Superior temporal gyrus (tissue), 1 donor: ENCODE measurements around the gene NRXN3.

Experiments used
- DNase-seq: peaks from one replicate; pipeline ENCODE4 v3.0.0-alpha.2; 2016; ENCODE audit errors: extremely low spot score

The NRXN3 gene

DNA sequence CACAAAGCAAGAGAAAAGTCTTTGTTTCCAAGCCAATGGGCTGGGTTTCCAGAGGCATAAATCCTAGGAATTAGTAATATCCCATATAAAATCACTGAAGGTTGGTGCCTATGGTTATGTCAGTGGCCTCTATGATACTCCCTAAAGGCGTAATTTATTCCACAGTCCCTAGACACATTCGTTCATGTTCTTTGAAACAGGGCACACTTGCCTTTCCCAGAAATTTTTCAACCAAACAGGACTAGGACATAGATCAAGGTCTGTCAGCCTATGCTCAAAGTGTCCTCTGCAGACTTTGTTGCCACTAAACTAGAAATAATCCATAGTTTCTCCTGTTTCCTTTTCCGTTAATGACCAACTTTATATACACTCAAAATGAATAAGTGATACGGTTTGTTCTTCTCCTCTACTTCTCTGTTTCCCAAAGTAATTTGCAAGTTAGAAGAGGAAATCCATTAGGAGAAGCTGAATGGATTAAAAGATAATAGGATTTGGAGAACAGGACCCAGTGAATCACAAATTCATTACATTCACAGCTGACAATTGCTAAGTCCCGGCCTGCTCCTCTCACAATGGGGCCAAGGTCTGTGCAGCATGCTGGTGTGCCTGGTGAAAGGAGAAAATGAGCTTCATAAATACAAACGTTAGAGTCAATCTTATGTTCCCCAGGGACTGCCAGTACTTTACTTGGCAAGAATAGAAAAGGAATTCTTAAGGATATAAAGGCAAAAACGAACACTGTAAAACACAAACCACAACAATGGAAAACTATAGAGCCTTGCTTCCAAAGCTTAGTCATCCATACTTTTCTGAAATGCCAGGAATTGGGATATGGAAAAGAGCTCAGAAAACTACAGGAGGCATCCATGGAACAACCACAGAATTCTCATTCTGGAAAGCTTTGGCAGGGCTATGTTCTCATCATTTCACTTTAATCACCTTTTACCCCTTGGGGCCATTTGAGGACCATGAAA, 966.2 kb downstream of the NRXN3 start:
- peak; percentile 36 for DNase-seq

DNA sequence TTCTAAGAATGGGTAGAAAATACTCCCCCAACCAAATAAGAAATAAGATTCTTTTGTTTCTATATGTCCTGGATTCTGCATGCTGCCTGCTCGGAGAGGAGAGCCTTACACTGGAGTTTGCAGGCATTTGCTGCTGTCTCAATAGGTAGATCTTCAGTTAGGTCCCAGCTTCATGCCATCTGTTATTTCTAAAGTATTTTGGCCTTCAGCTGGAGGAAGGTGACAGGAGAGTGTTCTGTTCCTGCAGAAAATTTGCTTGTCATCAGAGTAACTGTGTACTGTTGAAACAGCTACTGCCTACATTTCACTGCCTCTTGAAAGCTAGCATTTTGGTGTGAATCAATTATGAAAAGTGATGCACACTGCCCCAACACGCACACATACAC, 966.9 kb downstream of the NRXN3 start:
- DNase-seq, result peak; percentile 39

DNA sequence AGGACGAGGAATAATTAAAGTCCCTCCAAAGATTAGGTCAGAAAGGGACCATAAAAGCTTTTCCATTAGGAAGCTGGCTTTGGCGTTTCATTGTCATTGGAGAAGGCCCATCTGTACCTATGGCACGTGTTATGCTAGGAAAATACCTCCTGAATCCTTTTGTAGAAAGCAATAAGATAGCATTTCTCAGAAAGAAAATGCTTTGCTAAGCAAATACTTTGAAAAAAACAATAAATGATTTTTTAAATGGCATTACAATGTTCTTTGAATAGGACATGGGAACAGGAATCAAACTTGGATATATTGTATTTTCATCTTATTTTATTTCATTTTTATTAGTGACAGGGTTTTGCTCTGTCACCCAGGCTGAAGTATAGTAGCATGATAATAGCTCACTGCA, 967.7 kb downstream of the NRXN3 start:
- no peak for DNase-seq

DNA sequence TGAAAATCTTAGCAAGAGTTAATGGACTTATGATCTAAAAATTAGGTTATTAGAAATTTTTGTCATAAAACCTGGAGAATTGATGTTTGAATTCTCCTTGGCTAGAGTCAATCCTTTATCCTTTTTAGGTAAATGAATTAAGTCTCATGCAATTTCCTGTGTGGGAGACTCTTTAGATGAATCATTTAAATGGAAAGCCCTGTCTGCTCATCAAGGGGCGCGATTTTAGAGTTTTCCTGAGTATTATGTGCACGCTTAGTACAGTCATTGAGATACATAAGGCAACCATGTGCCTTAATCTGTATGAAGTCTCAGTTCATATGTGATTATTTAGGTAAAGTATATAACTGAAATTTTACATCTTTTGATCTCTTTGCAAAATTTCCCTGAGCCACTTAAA, 974.7 kb downstream of the NRXN3 start:
- no peak for DNase-seq

DNA sequence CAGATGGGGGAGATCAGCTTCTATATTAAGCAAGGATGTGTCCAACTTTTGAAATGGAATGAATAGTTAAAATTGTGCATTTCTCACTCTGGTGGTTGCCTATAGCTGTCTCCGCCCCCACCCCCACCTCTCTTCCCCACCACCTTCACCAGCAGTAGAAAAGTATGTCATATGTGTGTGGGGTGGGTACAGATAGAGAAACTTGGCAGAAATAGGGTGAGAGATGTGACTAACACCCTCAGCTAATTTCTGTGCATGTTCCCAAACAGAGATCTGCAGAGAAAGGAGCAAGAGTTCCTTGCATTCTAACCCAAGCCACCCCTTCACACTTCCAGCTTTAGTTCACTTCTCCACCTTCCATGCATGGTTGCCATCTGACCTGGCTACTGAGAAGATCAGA, 980.1 kb downstream of the NRXN3 start:
- DNase-seq, result no peak

DNA sequence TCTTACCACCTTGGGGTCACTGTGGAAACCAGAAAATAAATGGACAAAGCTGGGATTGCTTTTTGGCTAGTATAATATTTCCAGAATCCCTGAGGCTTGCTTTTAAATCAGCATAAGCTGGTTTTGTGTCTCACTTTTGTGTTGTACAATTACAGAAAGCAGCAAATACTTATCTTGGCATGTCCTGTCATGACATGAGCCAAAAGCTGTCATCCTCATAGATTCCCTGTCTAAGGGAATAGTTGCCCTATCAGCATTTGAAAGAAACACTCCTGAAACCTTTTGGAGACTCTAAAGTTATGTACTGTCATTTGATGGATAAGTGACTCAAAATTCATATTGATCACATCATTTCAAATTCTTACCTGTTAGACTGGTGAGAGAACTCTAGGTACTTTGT, 987.2 kb downstream of the NRXN3 start:
- no peak for DNase-seq

DNA sequence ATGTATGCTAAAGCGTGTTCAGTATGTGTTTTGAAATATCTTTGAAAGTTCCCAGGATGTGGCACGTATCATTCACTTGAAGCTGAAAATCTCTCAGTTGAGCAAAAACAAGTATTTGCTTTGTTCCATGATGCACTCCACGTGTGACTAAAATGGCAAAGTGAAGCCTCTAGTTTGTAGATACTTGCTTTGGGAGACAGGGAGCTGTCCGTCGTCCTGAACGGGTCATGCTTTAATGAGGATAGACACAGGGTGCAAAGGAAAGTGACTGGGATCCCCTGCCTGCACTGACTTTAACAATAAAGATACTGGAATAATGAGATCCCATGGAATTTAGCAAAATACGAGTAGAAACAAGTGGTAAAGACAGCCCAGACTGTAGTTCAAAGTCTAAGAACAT, 991.4 kb downstream of the NRXN3 start:
- no peak for DNase-seq

DNA sequence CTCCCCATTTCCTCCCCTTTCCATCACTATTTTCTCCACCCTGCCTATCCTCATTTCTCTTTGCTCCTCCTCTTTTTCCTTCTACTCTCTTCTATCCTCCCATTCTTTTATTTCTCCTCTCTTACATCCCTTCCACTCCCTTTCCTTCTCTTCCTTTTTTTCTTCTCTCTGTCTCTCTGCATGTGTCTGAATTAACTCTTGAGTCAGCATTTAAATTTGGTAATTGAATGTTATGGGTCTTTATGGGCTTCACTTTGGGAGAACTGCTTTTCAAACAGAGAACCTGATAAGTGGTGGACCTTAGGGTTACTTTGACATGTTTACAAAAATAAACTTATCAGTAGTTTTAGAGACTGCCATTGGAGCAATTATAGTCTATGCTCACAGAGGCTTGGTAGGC, 992.7 kb downstream of the NRXN3 start:
- no peak for DNase-seq

DNA sequence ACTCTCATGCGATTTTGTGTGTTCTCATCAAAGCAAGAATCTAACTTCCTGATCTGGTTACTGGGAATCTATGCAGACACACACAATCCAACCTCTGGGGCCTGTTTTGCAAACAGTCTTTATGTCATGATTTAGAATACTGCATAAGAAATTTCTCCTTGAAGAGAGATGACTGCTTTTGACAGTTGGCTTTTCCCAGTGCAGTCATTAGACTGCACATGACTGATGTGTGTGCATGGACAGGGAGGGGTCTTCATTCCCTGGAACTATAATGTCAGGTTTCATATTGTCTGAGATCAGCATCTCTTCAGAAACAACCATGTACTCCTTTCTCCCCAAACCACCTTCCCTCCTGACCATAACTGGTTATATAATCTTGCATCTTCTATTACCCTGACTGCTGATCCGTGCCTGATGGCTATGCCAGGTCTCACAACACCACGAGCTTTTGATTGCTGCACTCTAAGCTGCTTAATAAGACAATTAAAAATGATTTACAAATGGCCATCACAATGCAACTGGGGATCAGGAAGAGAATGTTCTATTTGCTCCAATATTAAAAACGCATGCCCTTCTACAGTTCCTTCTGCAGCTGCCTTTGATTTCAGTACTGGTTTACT, 995.4 kb downstream of the NRXN3 start:
- no peak for DNase-seq

DNA sequence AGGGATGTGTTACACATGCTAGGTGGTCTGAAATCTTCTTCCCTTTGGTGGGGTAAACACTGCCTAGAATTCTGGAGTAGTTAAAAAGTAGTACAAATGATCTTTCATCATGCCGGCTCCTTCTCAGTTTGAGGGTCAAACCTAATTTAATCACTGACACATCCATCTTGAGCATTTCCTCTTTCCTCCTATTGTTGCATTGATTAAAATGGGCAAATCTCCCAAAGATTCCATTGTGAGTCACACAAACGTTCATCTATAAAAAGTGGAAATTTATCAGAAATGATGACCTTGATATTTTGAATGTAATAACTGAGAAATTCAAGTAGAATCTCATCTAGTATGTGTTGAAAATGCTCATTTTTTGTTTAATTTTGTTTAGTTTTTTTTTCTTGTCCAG, 996.0 kb downstream of the NRXN3 start:
- DNase-seq, result no peak

DNA sequence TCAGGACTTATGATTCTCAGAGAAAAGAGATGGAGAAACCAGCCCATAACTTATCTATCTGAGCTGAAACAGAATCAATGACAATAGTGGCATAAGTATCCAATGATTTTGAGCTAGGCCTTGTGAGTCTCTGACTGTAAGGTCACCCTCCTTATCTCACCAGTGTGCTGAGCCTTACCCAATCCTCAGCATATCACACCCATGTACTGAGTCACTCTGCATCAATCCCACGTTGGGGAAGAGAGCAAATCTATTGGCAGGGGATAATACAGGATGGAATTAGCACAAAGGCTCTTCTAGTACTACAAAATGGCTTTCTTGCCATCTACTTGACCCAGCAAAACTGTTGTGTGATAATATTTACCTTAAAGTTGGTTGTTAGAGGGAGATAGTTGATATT, 997.8 kb downstream of the NRXN3 start:
- no peak for DNase-seq

DNA sequence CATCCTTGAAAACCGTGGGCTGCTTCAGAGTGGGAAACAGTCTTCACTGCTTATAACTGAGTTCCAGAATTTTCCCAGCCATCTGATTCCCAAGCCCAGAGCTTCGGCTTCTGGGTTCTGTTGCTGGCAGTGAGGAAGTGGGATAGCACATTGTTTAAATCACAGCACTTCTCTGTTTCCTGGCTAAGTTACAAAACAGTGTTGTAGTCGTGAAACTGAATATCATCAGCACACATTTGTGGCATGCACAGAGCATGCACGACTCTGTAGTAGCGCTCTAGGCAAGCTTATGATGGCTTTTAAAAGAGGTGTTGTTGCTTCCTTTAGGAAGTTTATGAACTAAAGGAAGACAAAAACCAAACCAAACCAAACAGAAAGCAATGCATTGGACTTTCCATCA, 1005.5 kb downstream of the NRXN3 start:
- DNase-seq, result peak; percentile 61

DNA sequence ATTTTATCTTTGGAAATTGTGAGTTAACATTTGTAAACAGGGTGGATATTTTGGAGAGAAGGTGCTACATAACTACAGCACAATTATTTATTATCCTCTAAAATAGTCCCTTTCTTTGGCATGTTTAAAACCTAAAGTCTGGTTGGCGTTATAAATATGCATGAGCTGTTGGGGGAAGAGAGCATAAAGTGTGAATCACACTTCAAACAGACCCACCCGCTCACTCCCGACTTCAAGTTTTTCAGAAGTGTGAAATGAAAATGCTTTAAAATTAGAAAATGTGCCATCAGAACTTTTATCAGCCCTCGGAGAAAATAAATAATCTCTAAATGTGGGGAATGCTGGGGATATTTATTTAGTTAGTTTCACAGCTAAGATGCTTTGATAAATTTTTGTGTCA, 1006.9 kb downstream of the NRXN3 start:
- peak; percentile 33 for DNase-seq

DNA sequence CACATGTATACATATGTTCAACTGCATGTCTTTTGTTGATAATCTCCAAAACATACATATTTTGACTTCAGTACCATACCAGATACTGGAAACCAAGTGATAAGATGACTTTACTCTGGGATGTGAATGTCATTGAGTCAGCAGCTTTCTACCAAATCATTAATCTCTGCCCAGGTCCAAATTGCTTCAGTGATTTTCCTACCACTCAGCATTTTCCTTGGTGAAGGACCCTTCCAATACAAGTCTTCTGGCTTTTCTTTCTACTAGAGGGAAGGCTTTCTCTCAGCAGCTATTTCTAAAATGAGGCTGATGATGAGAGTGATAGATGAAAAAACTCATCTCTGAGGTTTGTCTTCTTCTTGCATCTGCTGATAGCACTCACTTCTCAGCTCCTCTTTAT, 1008.5 kb downstream of the NRXN3 start:
- no peak for DNase-seq

DNA sequence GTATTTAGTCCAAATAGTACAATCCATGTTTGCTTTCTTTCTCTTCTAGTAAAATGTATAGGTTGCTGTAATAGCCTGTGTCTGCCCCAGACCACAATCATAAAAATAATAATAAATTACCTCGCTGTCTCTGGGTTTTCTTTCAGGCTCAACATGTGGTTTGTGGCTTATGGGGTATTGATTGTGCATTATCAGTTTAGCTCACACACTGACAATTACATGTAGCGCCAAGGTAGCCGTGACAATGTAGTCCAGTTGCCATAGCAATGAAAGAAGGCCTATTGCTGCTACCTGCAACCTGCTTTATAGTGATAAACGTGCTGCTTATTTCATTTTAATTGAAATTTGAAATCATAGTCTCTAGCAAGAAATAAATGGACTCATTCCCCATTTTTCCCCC, 1009.8 kb downstream of the NRXN3 start:
- no peak for DNase-seq

DNA sequence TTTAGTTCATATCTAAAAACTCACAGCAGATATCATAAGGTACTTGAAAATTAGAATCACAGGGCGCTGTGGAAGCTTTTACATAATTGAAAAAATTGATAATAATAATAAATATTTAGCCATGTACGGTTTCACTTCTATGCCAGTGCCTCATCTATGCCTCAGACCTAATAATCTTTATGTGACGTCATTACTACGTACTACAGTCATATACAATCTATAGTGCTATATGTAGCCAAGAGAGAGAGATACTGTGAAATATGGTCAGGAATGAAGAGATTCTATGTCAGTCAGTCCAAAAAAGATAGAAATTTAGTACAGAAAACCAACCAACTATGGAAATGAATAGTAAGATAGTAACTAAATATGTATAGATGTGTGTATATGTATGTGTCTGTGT, 1010.5 kb downstream of the NRXN3 start:
- no peak for DNase-seq

DNA sequence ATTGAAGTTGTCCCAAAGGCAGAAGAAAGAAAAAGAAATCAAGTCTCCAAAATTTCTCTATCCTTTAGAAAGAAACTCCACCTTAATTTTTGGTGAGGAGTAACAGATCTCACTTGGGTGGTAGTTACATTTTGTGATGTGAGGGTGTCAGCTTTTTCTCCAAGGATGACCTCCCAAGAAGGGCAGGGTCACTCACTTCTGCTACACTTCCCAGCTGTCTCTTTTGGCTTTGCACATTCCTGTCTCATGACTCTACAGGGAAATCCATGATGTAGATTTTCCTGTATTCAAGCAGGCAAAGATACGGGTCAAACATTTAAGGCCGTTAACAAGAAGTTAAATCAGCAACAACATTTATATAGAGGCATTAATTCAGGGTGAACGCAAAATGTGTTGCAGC, 1016.4 kb downstream of the NRXN3 start:
- DNase-seq, result no peak

DNA sequence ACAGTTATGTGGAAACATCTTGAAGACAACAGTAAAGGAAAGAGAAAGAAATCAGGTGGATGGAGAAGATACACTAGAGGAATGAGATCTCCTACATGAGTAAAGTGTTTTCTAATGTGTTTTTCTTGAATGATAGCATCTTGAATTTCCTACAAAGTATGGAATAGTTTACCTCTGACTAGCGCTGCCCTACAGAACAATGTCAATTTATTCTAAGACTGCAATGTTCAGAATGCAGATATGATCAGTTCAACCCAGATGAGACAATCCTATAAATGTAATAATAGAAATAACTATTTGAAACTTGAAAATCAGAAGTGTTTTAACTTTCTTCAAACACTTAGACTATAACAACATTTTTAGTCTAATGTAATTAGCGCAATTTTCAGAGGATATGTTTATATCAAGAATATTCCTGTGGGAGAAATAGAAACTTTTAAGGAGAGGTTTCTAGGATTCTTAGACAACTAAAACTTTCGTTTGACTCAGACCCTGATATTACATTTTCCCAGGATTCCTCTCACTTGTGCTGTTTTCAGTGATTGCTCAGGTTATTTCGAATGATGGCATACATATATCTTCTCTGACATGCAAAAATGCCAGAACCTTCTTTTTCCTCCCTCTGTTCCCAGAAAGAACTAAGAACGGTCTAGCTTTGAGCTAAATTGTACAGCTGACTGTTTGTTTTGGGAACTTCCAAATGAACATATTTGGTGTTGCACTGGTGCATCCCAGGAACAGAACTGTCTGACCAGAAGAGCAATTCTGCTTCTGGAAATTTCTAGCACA, 1023.7 kb downstream of the NRXN3 start:
- DNase-seq, result no peak

DNA sequence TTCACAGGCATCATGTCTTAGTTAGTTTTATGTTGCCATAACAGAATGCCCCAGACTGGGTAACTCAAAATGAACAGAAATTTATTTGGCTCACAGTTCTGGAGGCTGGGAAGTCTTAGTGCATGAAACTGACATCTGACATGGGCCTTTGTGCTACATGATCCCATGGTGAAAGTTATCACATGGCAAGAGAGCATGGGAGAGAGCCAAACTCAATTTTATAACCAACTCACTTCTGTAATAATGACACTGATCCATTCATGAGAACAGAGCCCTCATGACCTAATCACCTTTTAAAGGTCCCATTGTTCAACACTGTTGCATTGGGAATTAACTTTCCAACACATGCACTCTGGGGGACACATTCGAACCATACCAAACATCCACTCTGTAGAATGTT, 1026.0 kb downstream of the NRXN3 start:
- no peak for DNase-seq

DNA sequence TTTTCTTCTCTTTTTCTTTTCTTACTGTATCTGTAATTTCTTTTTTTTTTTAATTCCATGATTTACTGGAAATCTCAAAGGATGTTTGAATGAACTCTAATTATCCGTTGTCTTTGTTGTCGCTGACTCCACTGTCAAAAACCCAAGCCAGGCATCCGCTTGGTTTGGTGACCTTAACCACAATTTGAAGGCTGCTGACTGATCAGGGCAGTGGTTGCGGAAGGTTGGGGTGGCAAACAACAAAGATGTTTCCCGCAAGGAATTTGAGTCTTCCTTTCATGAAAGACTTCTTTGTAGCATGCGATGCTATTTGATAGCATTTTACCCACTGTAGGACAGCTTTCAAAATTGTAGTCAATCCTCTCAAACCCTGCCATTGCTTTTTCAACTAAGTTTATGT, 1027.3 kb downstream of the NRXN3 start:
- DNase-seq, result no peak

DNA sequence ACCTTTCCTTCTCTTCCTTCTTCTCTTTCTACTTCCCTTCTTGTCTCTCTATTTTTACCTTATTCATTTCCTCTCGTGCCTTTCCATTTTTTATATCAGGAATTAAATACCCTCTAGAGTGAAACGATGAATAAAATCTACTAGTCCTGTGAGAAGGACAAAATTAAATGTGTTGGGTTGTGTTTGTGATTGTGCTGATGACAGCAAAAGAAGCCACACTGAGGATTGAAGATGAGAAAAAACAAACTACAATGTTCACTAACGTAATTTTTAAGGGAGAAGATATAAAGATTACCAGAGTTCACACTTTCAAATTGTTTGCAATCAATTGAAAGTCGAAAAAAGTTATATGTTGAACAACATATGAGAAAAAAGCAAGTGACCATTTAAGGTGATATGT, 1029.0 kb downstream of the NRXN3 start:
- DNase-seq, result no peak

DNA sequence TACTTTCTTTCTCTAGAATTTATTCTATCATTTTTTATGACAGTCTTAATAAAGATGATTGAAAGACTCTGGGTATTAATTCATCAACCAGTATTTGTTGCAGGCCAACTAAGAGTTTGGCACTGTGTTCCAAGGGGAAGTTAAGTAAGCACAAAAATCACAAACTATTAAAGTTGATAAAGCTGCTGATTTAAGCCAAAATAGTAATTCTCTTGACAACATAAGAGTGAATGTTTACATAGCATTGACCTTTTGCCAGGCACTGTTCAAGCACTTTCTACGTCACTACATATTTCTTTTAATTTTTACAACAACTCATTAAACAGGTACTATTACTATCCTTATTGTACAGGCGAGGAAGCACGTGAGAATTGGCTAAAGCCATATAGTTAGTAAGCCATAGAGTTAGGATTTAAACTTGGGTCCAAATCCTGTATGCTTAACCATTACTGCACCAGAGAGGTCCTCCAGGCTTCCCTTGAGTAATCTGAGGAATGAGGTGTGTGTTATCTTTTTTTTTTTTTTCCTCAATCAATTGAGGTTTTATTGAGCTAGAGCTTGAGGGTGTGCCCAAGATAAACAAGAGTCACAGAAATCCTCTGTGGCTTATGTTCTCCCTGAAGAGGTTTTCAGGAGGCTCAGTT, 1031.5 kb downstream of the NRXN3 start:
- DNase-seq, result no peak
